ENCODE data around the gene SHKBP1.

Gene SHKBP1

DNA sequence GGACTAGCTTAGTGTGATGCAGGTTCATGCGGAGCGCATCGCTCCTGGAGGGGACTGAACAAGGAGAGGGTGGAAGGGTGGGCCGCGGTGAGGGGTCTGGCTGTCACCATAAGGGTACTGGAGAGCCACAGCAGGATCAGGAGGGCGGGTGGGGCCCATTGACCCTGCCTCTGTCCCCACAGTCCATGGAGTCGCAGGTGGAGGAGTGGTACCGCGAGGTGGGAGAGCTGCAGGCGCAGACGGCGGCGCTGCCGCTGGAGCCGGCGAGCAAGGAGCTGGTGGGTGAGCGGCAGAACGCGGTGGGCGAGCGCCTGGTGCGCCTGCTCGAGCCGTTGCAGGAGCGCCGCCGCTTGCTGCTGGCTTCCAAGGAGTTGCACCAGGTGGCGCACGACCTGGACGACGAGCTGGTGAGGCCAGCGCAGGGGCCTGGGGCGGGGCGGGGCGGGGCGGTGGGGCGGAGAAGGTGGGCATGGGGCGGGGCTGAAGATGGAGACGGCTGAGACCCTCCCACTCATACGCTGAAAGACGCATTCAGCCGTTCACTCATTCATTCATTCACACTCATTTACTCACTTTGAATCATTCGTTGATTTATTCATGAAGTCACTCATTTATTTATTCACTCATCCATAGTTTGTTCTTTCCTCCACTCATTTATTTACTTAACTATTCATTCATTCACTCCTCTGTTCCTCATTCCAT lies 27.5 kb upstream of the SHKBP1 start:
- TF ChIP-seq, protein P1, sequence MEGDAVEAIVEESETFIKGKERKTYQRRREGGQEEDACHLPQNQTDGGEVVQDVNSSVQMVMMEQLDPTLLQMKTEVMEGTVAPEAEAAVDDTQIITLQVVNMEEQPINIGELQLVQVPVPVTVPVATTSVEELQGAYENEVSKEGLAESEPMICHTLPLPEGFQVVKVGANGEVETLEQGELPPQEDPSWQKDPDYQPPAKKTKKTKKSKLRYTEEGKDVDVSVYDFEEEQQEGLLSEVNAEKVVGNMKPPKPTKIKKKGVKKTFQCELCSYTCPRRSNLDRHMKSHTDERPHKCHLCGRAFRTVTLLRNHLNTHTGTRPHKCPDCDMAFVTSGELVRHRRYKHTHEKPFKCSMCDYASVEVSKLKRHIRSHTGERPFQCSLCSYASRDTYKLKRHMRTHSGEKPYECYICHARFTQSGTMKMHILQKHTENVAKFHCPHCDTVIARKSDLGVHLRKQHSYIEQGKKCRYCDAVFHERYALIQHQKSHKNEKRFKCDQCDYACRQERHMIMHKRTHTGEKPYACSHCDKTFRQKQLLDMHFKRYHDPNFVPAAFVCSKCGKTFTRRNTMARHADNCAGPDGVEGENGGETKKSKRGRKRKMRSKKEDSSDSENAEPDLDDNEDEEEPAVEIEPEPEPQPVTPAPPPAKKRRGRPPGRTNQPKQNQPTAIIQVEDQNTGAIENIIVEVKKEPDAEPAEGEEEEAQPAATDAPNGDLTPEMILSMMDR (IDR thresholded peaks at IDR 0.05), result peak; percentile 81
- TF ChIP-seq ZFX (IDR thresholded peaks at IDR 0.05; ENCODE audit: borderline replicate concordance), result no peak
- H3K27ac ChIP-seq, result no peak overlapping the region

DNA sequence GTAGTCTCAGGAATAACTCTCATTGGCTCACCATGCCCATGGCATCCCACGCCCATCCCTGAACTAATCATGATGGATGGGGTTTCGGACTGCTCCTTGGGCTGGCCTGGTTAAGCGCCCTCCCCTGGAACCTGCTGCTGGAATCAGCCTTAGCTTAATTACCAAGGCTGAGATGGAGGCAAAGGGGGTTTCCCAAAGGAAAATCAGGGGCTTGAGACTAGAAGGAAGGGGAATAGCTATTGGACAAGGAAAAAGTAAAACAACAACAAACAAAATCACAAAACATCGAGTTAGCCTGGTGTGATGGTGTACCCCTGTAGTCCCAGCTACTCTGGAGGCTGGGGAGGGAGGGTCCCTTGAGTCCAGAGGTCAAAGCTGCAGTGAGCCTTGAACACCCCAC lies 25.7 kb upstream of the SHKBP1 start:
- no peak for TF ChIP-seq ZFX (IDR thresholded peaks at IDR 0.05; ENCODE audit: borderline replicate concordance)
- TF ChIP-seq, protein P1 (IDR thresholded peaks at IDR 0.05), result no peak
- H3K27ac ChIP-seq, result no peak overlapping the region

DNA sequence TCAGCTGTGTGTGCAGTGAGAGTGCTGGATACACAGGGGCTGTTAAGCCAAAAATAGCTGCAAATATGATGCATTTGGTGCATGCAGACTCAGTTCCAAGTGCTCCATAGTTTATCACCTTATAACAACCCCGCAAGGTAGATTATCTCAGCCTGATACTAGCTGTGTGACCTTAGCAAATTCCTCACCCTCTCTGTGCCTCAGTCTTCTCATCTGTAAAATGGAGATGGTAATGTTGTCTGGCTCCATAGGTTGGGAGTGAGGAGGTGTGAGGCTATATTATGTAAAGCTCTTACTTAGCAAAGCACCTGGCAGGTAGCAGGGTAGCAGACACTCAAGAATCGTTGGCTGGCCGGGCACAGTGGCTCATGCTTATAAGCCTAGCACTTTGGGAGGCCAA lies 23.8 kb upstream of the SHKBP1 start:
- TF ChIP-seq, protein P1 (IDR thresholded peaks at IDR 0.05), result no peak
- no peak for TF ChIP-seq ZFX (IDR thresholded peaks at IDR 0.05; ENCODE audit: borderline replicate concordance)
- H3K27ac ChIP-seq, result no peak overlapping the region

DNA sequence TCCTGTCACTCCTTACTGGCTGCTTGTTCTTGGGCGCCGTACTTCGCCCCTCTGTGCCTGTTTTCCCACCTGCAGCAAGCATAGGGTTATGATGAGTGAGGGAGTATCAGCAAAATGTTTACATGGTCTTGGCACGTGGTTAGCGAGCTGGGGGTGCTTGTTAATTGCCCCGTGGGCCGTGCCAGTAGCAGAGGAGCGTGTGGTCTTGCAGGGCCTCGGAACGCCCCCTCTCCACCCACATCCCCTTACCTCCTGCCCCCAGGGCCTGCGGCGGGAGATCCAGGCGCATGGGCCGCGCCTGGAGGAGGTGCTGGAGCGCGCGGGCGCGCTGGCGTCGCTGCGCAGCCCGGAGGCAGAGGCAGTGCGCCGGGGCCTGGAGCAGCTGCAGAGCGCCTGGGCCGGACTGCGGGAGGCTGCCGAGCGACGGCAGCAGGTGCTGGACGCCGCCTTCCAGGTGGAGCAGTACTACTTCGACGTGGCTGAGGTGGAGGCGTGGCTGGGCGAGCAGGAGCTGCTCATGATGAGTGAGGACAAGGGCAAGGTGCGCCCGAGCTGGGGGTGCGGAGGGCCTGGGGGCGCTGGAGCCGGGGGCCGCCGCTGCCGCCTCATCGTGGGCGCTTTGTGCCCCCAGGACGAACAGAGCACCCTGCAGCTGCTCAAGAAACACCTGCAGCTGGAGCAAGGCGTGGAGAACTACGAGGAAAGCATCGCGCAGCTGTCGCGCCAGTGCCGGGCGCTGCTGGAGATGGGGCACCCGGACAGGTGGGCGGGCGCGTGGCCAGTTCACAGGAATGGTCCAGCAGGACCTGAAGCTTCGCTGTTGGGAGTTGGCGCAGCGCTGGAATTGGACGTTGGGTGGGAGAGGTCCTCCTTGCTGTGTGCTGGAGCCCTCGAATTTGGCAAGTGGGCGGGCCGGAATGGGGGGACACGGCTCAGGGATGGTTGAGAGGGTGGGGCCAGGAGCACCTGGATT lies 22.5 kb upstream of the SHKBP1 start:
- no peak for TF ChIP-seq ZFX (IDR thresholded peaks at IDR 0.05; ENCODE audit: borderline replicate concordance)
- TF ChIP-seq, protein P1 (IDR thresholded peaks at IDR 0.05), result no peak
- H3K27ac ChIP-seq, result no peak overlapping the region

DNA sequence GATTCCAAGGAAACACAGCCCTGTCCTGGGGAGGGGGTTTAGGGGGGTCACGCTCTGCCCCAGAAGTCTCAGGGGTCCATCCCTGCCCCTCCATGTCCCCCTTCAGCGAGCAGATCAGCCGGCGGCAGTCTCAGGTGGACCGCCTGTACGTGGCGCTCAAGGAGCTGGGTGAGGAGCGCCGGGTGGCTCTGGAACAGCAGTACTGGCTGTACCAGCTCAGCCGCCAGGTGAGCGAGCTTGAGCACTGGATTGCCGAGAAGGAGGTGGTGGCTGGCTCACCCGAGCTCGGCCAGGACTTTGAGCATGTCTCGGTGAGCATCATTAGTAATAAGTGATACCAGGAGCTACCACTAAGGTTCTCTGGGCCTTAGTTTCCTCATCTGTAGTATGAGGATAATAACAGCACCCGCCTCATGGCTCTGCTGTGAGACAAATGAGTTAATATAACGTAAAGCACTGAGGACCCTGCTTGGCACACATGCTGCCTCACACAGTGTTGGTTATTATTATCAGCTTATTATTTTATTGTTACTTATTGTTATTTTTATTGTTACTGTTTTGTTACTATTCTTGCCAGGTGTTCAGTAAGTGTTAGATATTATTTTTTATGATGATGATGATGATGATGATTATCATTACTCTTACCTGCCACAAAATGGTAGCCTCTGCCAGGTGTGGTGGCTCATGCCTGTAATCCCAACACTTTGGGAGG lies 20.5 kb upstream of the SHKBP1 start:
- no peak overlapping the region for H3K27ac ChIP-seq
- TF ChIP-seq, protein P1 (IDR thresholded peaks at IDR 0.05), result no peak
- no peak for TF ChIP-seq ZFX (IDR thresholded peaks at IDR 0.05; ENCODE audit: borderline replicate concordance)

DNA sequence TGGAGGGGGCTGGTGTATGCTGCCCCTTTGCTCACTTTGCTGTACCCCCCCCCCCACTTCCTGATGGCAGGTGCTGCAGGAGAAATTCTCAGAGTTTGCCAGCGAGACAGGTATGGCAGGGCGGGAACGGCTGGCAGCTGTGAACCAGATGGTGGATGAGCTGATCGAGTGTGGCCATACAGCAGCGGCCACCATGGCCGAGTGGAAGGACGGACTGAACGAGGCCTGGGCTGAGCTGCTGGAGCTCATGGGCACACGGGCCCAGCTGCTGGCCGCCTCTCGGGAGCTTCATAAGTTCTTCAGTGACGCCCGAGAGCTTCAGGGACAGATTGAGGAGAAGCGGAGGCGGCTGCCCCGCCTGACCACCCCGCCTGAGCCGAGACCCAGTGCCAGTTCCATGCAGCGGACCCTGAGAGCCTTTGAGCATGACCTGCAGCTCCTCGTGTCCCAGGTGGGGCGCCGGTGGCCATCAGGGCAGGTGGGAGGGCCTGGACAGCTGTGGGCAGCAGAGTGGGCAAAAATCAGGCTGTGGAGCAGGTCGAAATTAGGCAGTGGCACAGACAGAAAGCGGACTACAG lies 19.6 kb upstream of the SHKBP1 start:
- no peak overlapping the region for H3K27ac ChIP-seq
- TF ChIP-seq, protein P1 (IDR thresholded peaks at IDR 0.05), result no peak
- no peak for TF ChIP-seq ZFX (IDR thresholded peaks at IDR 0.05; ENCODE audit: borderline replicate concordance)
